ENCODE data around the gene LGR5.

DNA sequence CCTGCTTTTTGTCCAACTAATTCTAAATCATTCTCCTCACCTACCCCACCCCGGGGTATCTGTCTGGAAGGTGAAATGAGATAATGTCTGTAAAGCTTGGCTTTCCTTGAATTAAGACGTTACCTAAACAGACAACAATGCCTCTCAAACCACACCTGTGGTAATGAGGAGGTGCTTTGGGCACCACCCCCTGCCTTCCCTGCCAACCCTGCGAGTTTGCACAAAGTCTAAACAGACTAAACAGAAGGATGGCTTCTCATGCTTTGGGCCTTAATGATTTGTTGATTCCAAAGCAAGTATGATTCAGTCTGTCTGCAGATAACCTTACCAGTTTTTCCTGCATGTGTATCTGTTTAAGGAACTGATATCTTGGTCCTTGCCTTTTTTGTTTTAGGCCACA, 141.6 kb downstream of the LGR5 start:
- TF ChIP-seq, protein P1, sequence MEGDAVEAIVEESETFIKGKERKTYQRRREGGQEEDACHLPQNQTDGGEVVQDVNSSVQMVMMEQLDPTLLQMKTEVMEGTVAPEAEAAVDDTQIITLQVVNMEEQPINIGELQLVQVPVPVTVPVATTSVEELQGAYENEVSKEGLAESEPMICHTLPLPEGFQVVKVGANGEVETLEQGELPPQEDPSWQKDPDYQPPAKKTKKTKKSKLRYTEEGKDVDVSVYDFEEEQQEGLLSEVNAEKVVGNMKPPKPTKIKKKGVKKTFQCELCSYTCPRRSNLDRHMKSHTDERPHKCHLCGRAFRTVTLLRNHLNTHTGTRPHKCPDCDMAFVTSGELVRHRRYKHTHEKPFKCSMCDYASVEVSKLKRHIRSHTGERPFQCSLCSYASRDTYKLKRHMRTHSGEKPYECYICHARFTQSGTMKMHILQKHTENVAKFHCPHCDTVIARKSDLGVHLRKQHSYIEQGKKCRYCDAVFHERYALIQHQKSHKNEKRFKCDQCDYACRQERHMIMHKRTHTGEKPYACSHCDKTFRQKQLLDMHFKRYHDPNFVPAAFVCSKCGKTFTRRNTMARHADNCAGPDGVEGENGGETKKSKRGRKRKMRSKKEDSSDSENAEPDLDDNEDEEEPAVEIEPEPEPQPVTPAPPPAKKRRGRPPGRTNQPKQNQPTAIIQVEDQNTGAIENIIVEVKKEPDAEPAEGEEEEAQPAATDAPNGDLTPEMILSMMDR (IDR thresholded peaks at IDR 0.05 in 2 of 3, conservative IDR thresholded peaks at IDR 0.05 in 1 of 3; ENCODE audit: borderline replicate concordance in 1 of 3, insufficient read depth in 1 of 3, low read depth in 2 of 3, low read length in 2 of 3) = no peak
- TF ChIP-seq, protein P2, sequence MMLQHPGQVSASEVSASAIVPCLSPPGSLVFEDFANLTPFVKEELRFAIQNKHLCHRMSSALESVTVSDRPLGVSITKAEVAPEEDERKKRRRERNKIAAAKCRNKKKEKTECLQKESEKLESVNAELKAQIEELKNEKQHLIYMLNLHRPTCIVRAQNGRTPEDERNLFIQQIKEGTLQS (IDR thresholded peaks at IDR 0.05) = no peak
- TF ChIP-seq YY1 (IDR thresholded peaks at IDR 0.05; ENCODE audit: extremely low read depth, insufficient replicate concordance, low read depth, low read length) (no peak), SRF (IDR thresholded peaks at IDR 0.05; ENCODE audit: low read depth) (no peak), JUND (IDR thresholded peaks at IDR 0.05) (no peak), POLR2AphosphoS5 (IDR thresholded peaks at IDR 0.05; ENCODE audit: low read depth, low read length) (no peak)
